ENCODE measurements around the gene ATAD3A. TPM values are rescaled to one million over a fixed set of nuclear protein-coding genes. Genes with fewer than 3 reads are reported as not detected.

ATAD3A gene
- total and polyA plus RNA-seq, 2 experiments from 2014 or later, result 36.5 to 80.3 TPM

DNA sequence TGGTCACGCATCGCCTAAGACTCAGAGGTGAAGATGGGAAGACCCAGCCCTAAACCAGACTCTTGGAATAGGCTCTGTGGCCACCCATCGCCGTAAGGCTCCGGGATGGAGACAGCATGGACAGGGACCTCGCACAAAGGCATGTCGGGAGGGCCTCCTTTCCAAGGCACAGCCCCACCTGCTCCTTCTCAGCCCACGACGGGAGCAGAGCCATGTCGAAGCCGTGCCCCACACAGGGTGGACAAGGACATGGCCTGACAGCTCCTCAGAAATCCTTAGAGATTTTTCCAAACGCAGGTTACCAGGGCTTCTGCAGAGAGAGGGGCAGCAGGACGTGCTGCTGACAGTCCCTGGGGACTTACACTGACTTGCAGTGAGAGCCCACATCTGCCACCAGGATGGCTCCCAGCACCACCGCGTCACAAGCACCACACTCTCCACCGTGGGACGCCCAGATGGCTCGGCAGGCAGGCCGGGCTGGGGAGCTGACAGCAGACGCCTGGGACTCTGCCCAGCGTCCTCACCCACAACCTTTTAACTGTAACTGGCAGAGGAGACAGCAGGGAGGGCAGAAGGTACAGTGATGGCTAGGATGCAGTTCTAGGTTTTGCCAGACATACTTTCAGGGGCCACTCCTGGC lies 50.7 kb downstream of the ATAD3A start:
- H3F3A ChIP-seq (replicated peaks; ENCODE audit: low read depth), result peaks cover 31% of the 10 kb centered on the region
- H3K27me3 ChIP-seq (ENCODE audit: insufficient read depth), result no peaks in the 10 kb centered on the region
- H3K79me2 ChIP-seq (replicated peaks; ENCODE audit: insufficient read depth), result peaks cover 47% of the 10 kb centered on the region
- Mint-ChIP-seq H3K27ac (no peak overlapping the region), H3K9me3 (no peaks in the 10 kb centered on the region; the same call in 2 of the 3 replicates), H3K4me1 (peaks cover 8% of the 10 kb centered on the region; the same call in 2 of the 3 replicates), H3K27me3 (ENCODE audit: insufficient read depth, low read depth, poor library complexity) (peaks cover 15% of the 10 kb centered on the region), H3K36me3 (ENCODE audit: low read depth) (peaks cover 66% of the 10 kb centered on the region), H3K4me3 (no peak overlapping the region)
- H3K4me1 ChIP-seq (ENCODE audit: insufficient read depth), result peaks cover 8% of the 10 kb centered on the region; the same call in 1 of the 2 replicates
- H3K9me2 ChIP-seq (ENCODE audit: insufficient read depth), result no peaks in the 10 kb centered on the region
- no peak overlapping the region for H3K4me2 ChIP-seq
- TF ChIP-seq JUNB (IDR thresholded peaks at IDR 0.05; ENCODE audit: unreplicated experiment) (no peak), ZNF331 (CRISPR knock-in tag; IDR thresholded peaks at IDR 0.05; ENCODE audit: low read depth) (no peak), EZH2phosphoT487 (IDR thresholded peaks at IDR 0.05; ENCODE audit: unreplicated experiment) (no peak), STAT1 (IDR thresholded peaks at IDR 0.05; ENCODE audit: unreplicated experiment) (no peak), CTCF (conservative IDR thresholded peaks at IDR 0.05; ENCODE audit: low read depth in 2 of 2) (no peak), CREB1 (CRISPR knock-in tag; IDR thresholded peaks at IDR 0.05; ENCODE audit: low read depth) (no peak), ZNF462 (CRISPR knock-in tag; IDR thresholded peaks at IDR 0.05) (no peak), ZNF114 (CRISPR knock-in tag; IDR thresholded peaks at IDR 0.05) (no peak), NANOG (IDR thresholded peaks at IDR 0.05; ENCODE audit: borderline replicate concordance) (no peak), ETS1 (IDR thresholded peaks at IDR 0.05) (no peak), EZH2 (IDR thresholded peaks at IDR 0.05; ENCODE audit: low read depth, unreplicated experiment) (no peak)
- TF ChIP-seq, protein P1, sequence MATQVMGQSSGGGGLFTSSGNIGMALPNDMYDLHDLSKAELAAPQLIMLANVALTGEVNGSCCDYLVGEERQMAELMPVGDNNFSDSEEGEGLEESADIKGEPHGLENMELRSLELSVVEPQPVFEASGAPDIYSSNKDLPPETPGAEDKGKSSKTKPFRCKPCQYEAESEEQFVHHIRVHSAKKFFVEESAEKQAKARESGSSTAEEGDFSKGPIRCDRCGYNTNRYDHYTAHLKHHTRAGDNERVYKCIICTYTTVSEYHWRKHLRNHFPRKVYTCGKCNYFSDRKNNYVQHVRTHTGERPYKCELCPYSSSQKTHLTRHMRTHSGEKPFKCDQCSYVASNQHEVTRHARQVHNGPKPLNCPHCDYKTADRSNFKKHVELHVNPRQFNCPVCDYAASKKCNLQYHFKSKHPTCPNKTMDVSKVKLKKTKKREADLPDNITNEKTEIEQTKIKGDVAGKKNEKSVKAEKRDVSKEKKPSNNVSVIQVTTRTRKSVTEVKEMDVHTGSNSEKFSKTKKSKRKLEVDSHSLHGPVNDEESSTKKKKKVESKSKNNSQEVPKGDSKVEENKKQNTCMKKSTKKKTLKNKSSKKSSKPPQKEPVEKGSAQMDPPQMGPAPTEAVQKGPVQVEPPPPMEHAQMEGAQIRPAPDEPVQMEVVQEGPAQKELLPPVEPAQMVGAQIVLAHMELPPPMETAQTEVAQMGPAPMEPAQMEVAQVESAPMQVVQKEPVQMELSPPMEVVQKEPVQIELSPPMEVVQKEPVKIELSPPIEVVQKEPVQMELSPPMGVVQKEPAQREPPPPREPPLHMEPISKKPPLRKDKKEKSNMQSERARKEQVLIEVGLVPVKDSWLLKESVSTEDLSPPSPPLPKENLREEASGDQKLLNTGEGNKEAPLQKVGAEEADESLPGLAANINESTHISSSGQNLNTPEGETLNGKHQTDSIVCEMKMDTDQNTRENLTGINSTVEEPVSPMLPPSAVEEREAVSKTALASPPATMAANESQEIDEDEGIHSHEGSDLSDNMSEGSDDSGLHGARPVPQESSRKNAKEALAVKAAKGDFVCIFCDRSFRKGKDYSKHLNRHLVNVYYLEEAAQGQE (IDR thresholded peaks at IDR 0.05; ENCODE audit: unreplicated experiment), result no peak
- H3K27ac ChIP-seq (ENCODE audit: low read depth), result no peak overlapping the region
- no peak overlapping the region for H3K4me3 ChIP-seq
- peaks cover 42% of the 10 kb centered on the region for H4K20me1 ChIP-seq (replicated peaks; ENCODE audit: insufficient read depth)
- no peak for DNase-seq (ENCODE audit: low spot score)
- H3K36me3 ChIP-seq (ENCODE audit: insufficient read depth), result peaks cover 23% of the 10 kb centered on the region
- no peak for ATAC-seq
- no peak overlapping the region for H2AFZ ChIP-seq

All from GM23338 (cell line).